Measurements from ENCODE around the gene DEPDC7.

- TF ChIP-seq ESRRA (CRISPR knock-in tag; IDR thresholded peaks at IDR 0.05; ENCODE audit: borderline replicate concordance) (no peak), SP1 (CRISPR knock-in tag; conservative IDR thresholded peaks at IDR 0.05) (no peak), MYBL2 (CRISPR knock-in tag; IDR thresholded peaks at IDR 0.05) (no peak), CTCF (IDR thresholded peaks at IDR 0.05) (no peak)
Measured at GRCh38 chr11:33055375-33055774, 39.7 kb downstream of the DEPDC7 start.

Measured in WTC11 (cell line).